ENCODE data around the gene SH2B3. TPM values are rescaled to one million over a fixed set of nuclear protein-coding genes. Genes with fewer than 3 reads are reported as not detected.
A peak's percentile ranks its signal among the peaks of the same experiment; 100 is the strongest.

SH2B3 gene
- total and polyA plus RNA-seq, 11 donors: 11.3 to 76.7 (median 40.2) TPM

- TF ChIP-seq POLR2A (IDR thresholded peaks at IDR 0.05): no peak
- TF ChIP-seq, protein P1, sequence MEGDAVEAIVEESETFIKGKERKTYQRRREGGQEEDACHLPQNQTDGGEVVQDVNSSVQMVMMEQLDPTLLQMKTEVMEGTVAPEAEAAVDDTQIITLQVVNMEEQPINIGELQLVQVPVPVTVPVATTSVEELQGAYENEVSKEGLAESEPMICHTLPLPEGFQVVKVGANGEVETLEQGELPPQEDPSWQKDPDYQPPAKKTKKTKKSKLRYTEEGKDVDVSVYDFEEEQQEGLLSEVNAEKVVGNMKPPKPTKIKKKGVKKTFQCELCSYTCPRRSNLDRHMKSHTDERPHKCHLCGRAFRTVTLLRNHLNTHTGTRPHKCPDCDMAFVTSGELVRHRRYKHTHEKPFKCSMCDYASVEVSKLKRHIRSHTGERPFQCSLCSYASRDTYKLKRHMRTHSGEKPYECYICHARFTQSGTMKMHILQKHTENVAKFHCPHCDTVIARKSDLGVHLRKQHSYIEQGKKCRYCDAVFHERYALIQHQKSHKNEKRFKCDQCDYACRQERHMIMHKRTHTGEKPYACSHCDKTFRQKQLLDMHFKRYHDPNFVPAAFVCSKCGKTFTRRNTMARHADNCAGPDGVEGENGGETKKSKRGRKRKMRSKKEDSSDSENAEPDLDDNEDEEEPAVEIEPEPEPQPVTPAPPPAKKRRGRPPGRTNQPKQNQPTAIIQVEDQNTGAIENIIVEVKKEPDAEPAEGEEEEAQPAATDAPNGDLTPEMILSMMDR (IDR thresholded peaks at IDR 0.05): no peak
- DNase-seq: peak; percentile 80 to 89 (median 85)
- ATAC-seq: peak in 3 of 4 donors; percentile 18 to 66 (median 60)
- Histone ChIP-seq H3K4me3 (peak overlapping the region in 4 of 12 donors; percentile 13 to 41 (median 18)), H3K9me3 (no peaks in the 10 kb centered on the region), H3K27ac (peak overlapping the region; percentile 26 to 95 (median 89)), H3K27me3 (no peaks in the 10 kb centered on the region), H3K4me1 (peaks cover 14 to 100% (median 98%) of the 10 kb centered on the region in 12 donors), H3K36me3 (peaks cover 0 to 37% (median 0%) of the 10 kb centered on the region in 9 donors)
- intact Hi-C loops (cut with DNase I): loop anchor here in 1 of 10 donors (1.0 kb wide), 1 partner anchor 18 kb away; no protein-coding TSS in a partner anchor
- 35 to 63% (median 59%) methylated on average over 16 to 21 of the region's 21 CpGs for WGBS, 4 donors
These were observed 23.0 kb downstream of the SH2B3 start for GRCh38 chr12:111428728-111429175.

DNA sequence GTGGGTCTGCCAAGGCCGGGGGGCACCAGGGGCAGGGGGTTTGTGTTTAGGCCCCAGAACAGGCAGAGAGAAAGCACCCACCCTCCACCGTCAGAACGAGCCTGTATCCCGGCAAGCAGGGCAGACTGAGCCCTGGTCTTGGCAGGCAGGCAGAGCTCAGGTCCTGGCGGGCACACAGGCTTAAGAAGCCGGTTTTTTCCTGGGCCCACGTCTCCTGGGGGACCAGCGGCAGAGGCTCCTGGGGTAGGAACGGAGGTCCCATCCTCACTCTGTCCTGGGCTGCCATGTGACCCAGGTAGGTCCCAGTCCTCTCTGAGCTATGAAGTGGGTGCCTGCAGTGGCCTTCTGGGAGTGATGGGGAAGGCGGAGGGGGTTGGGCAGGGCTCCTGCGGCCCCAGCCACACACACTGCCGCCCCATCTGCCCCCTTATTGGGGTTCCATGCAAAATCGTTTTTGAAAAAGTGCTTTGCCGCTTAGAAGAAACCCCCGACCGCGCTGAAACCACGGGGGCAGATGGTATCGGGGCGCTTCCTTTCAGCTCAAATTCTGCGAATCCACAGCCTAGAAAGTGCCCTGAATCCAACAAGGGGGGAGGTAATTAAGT, 24.2 kb downstream of the SH2B3 start:
- ATAC-seq (no peak), DNase-seq (peak in 2 of 5 donors; percentile 22 to 32)
- 42 to 52% (median 49%) methylated on average over 17 to 21 of the region's 21 CpGs for WGBS, 4 donors
- Histone ChIP-seq H3K27me3 (no peaks in the 10 kb centered on the region), H3K9me3 (no peaks in the 10 kb centered on the region), H3K4me1 (peaks cover 19 to 100% (median 98%) of the 10 kb centered on the region in 12 donors), H3K36me3 (peaks cover 0 to 25% (median 0%) of the 10 kb centered on the region in 9 donors), H3K4me3 (peak overlapping the region in 5 of 12 donors; percentile 8 to 41 (median 28)), H3K27ac (peak overlapping the region; percentile 62 to 95 (median 89))
- TF ChIP-seq, protein P1 (IDR thresholded peaks at IDR 0.05): no peak
- no peak for TF ChIP-seq POLR2A (IDR thresholded peaks at IDR 0.05)
- intact Hi-C loops (cut with DNase I): loop anchor here in 1 of 10 donors (1.0 kb wide), 1 partner anchor 24 kb away; no protein-coding TSS in a partner anchor

GRCh38 chr12:111430433-111431353, 25.0 kb downstream of the SH2B3 start:
- peak overlapping the region in 6 of 12 donors; percentile 8 to 41 (median 24) for H3K4me3 ChIP-seq
- peak in 1 of 4 donors; percentile 34 for ATAC-seq

More at GRCh38 chr12:111430433-111431353, 25.0 kb downstream of the SH2B3 start:
- H3K36me3 ChIP-seq: peaks cover 0 to 19% (median 0%) of the 10 kb centered on the region in 9 donors
- H3K9me3 ChIP-seq: no peaks in the 10 kb centered on the region
- TF ChIP-seq, protein P1 (IDR thresholded peaks at IDR 0.05): peak in 2 of 12 donors; percentile 7 to 20
- TF ChIP-seq POLR2A (IDR thresholded peaks at IDR 0.05): no peak
- intact Hi-C loops (cut with DNase I): loop anchor here in 1 of 10 donors (1.0 kb wide), 1 partner anchor 24 kb away; no protein-coding TSS in a partner anchor
- 36 to 51% (median 45%) methylated on average over 10 to 17 of the region's 17 CpGs for WGBS, 4 donors
- peak in 3 of 5 donors; percentile 44 to 68 (median 64) for DNase-seq
- H3K4me1 ChIP-seq: peaks cover 23 to 100% (median 98%) of the 10 kb centered on the region in 12 donors
- no peaks in the 10 kb centered on the region for H3K27me3 ChIP-seq
- H3K27ac ChIP-seq: peak overlapping the region; percentile 62 to 95 (median 89)

All from heart left ventricle (tissue), 16 donors.